ENCODE results near the gene COL4A5. TPM values are rescaled to one million over a fixed set of nuclear protein-coding genes. Genes with fewer than 3 reads are reported as not detected.

The COL4A5 gene
- total and polyA plus RNA-seq, 2 experiments from 2014 or later: 28.6 to 99.0 TPM

GRCh38 chrX:108666101-108666500, 226.5 kb downstream of the COL4A5 start:
- WGBS (ENCODE audit: low lambda C conversion rate, missing lambda C conversion rate): 96% methylated on average over 1 of the region's 1 CpG
- H3K9me3 ChIP-seq (ENCODE audit: low read depth): no peaks in the 10 kb centered on the region
- H3K27ac ChIP-seq: no peak overlapping the region

GRCh38 chrX:108671526-108671925, 231.9 kb downstream of the COL4A5 start:
- no peaks in the 10 kb centered on the region for H3K79me2 ChIP-seq

More at GRCh38 chrX:108666101-108666500, 226.5 kb downstream of the COL4A5 start:
- H3K27me3 ChIP-seq: no peaks in the 10 kb centered on the region
- no peaks in the 10 kb centered on the region for H3K4me1 ChIP-seq (ENCODE audit: insufficient read depth)
- no peak overlapping the region for H3K4me3 ChIP-seq
- H3K9me2 ChIP-seq (replicated peaks; ENCODE audit: insufficient read depth): peaks cover 4% of the 10 kb centered on the region
- TF ChIP-seq EZH2phosphoT487 (IDR thresholded peaks at IDR 0.05; ENCODE audit: low read depth, severe bottlenecking, unreplicated experiment): no peak
- TF ChIP-seq CTCF (IDR thresholded peaks at IDR 0.05; ENCODE audit: poor library complexity): no peak
- TF ChIP-seq EZH2 (IDR thresholded peaks at IDR 0.05; ENCODE audit: borderline replicate concordance): no peak
- H2AFZ ChIP-seq: no peak overlapping the region
- no peak overlapping the region for H3K4me2 ChIP-seq
- H3K36me3 ChIP-seq (replicated peaks; ENCODE audit: insufficient read depth, low read depth): no peaks in the 10 kb centered on the region
- no peaks in the 10 kb centered on the region for H3K79me2 ChIP-seq
- no peaks in the 10 kb centered on the region for H4K20me1 ChIP-seq (ENCODE audit: insufficient read depth, poor library complexity, severe bottlenecking)
- DNase-seq (ENCODE audit: low spot score): no peak

GRCh38 chrX:108696690-108697089, 257.1 kb downstream of the COL4A5 start:
- 84% methylated on average over 3 of the region's 3 CpGs for WGBS (ENCODE audit: low lambda C conversion rate, missing lambda C conversion rate)
- Histone ChIP-seq H3K27ac (no peak overlapping the region), H3K9me3 (ENCODE audit: low read depth) (no peaks in the 10 kb centered on the region)

More at GRCh38 chrX:108671526-108671925, 231.9 kb downstream of the COL4A5 start:
- Histone ChIP-seq H3K4me1 (ENCODE audit: insufficient read depth) (no peaks in the 10 kb centered on the region), H4K20me1 (ENCODE audit: insufficient read depth, poor library complexity, severe bottlenecking) (no peaks in the 10 kb centered on the region), H3K4me2 (no peak overlapping the region), H3K9me3 (ENCODE audit: low read depth) (no peaks in the 10 kb centered on the region), H2AFZ (no peak overlapping the region), H3K9me2 (replicated peaks; ENCODE audit: insufficient read depth) (peaks cover 4% of the 10 kb centered on the region), H3K36me3 (replicated peaks; ENCODE audit: insufficient read depth, low read depth) (no peaks in the 10 kb centered on the region), H3K4me3 (no peak overlapping the region), H3K27me3 (no peaks in the 10 kb centered on the region), H3K27ac (no peak overlapping the region)
- TF ChIP-seq EZH2phosphoT487 (IDR thresholded peaks at IDR 0.05; ENCODE audit: low read depth, severe bottlenecking, unreplicated experiment): no peak
- TF ChIP-seq CTCF (IDR thresholded peaks at IDR 0.05; ENCODE audit: poor library complexity): no peak
- TF ChIP-seq EZH2 (IDR thresholded peaks at IDR 0.05; ENCODE audit: borderline replicate concordance): no peak
- DNase-seq (ENCODE audit: low spot score): no peak
- whole genome bisulfite sequencing (ENCODE audit: low lambda C conversion rate, missing lambda C conversion rate): 36% methylated on average over 2 of the region's 2 CpGs

More at GRCh38 chrX:108696690-108697089, 257.1 kb downstream of the COL4A5 start:
- Histone ChIP-seq H3K27me3 (no peaks in the 10 kb centered on the region), H4K20me1 (ENCODE audit: insufficient read depth, poor library complexity, severe bottlenecking) (no peaks in the 10 kb centered on the region), H3K4me1 (ENCODE audit: insufficient read depth) (no peaks in the 10 kb centered on the region), H3K4me2 (no peak overlapping the region), H3K36me3 (replicated peaks; ENCODE audit: insufficient read depth, low read depth) (no peaks in the 10 kb centered on the region), H2AFZ (no peak overlapping the region), H3K4me3 (no peak overlapping the region), H3K9me2 (replicated peaks; ENCODE audit: insufficient read depth) (no peaks in the 10 kb centered on the region), H3K79me2 (no peaks in the 10 kb centered on the region)
- DNase-seq (ENCODE audit: low spot score): no peak
- TF ChIP-seq CTCF (IDR thresholded peaks at IDR 0.05; ENCODE audit: poor library complexity): no peak
- no peak for TF ChIP-seq EZH2 (IDR thresholded peaks at IDR 0.05; ENCODE audit: borderline replicate concordance)
- TF ChIP-seq EZH2phosphoT487 (IDR thresholded peaks at IDR 0.05; ENCODE audit: low read depth, severe bottlenecking, unreplicated experiment): no peak
